SKM-1 (cell line): ENCODE data around the gene PRSS21.

Experiments
- DNase-seq: peaks from one replicate; lab custom pipeline; 2025; ENCODE audit not compliant: unreplicated experiment; lab: John Stamatoyannopoulos, UW

The PRSS21 gene

DNA sequence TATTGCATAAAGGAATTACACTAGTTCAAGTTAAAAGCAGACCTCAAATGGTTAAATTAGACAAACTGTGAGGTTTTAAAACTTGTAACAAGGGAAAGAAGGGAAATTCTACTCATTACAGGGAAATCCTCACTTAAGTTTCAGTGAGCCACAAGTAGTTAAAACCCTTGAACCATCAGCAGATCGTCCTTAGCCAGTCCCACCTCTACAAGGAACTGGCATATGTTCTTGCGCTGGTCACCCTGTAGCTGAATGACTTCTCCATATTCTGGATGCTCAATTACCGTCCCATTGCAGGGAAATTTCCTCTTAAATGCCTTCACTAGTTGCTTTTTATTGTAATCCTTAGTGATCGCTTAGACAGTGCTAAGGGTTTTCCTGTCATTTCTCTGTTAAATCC lies 5.5 kb downstream of the PRSS21 start:
- no peak for DNase-seq

DNA sequence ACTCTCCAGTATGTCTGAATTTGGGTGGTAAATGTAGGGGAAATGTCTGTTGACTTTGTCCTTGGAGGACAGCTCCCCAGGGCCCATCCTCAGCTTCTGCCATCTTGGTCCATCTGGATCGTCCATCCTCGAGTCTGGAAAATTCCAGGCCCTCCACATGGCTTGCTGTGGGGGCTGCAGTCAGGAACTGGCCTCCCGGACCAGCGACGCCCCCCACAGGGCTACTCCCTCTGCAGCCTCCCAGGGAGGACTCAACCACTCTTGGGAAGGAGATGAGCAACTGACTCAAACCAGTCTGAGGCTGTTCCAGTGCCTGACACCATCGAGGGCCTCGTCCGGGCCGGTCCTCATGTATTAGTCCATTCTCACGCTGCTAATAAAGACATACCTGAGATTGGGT lies 7.6 kb downstream of the PRSS21 start:
- no peak for DNase-seq

- no peak for DNase-seq
Measured at GRCh38 chr16:2825049-2825742, 8.2 kb downstream of the PRSS21 start.

- no peak for DNase-seq
Measured at GRCh38 chr16:2825906-2826305, 8.9 kb downstream of the PRSS21 start.

DNA sequence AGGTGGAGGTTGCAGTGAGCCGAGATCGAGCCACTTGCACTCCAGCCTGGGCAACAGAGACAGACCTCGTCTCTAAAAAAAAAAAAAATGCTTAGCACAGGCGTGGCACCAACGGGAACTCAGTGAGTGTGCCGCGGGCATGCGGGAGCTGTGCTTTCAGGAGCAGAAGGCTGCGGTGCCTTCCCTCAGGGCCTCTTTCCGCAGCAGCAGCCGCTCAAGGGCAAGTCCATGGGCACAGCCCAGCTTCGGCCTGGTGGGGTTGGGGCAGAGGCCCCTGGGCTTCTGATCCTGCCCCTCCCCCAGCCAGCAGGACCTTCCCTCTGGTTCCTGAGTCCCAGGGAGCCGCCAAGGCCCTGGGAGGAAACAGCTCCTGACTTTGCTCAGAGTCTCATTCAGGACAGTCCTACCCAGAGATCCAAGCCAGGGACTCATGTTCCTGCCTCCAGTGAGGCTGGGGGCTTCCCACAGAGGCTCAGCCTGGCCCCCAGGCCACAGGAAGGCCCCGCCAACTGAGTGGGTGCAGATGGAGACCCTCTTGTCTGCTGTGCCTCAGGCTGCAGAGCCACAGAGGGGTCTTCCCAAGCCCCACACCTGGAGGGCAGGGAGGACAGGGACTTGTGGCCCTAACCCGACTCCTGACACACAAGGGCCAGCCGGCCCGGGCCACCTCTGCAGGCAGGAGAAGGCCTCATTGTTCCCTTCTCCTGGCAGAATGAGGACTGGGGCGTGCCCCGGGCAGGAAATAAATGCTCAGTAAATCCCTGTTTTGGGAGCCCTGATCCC lies 9.7 kb downstream of the PRSS21 start:
- DNase-seq: no peak

- no peak for DNase-seq
Measured at GRCh38 chr16:2827374-2827791, 10.3 kb downstream of the PRSS21 start.

DNA sequence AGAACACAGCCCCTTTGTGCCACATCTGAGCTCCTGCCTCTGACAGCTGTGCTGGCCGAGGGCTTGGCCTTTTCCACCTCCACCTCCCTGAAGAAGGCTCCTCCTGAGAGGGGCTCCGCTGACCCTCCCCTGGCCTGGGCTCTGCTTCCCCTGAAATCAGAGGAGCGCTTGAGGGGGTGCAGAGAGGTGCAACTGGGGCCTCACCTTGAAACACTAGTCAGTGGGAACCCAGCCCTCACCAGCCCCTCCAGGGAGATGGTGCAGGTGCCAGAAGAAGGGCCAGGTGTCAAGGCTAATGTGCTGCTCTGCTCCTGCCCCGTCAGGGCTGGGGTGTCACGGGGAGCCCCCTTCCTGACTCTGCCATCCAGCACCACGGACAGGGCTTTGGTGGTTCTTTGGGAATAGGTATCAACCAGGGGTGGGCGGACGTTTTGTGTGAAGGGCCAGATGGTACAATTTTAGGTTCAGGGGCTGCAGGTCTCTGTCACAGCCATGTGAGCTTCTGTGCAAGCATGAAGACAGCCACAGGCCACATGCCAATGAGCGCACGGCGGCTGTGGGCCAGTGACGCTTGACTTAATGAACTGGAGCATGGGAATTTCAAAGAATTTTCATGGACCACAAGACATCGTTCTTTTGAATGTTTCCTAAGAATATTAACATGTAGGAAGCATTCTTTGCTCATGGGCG lies 10.9 kb downstream of the PRSS21 start:
- DNase-seq: no peak

DNA sequence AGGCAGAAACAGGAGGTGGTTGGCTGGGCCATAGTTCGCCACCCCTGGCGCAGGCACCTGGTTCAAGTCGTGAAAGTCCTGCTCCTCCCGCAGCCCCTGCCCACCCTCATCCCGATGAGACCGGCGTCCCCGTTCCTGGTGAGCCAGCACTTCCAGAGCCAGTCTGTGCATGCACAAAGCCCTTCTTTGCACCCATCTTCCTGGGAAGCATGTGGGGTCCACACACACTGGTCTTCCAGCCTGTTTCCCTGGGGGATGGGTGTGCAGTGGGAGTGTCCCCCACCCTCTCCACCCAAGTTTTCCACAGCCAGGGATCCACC lies 11.4 kb downstream of the PRSS21 start:
- DNase-seq: no peak

- no peak for DNase-seq
Measured at GRCh38 chr16:2828876-2829430, 11.9 kb downstream of the PRSS21 start.

GRCh38 chr16:2829501-2830354 lies 12.7 kb downstream of the PRSS21 start, which contains the start of gene ZG16B:
ZG16B (plus strand) TSS chr16:2830303; CDS start chr16:2830442, 139 bp downstream.
- no peak for DNase-seq

- no peak for DNase-seq
Measured at GRCh38 chr16:2830355-2830695, 13.3 kb downstream of the PRSS21 start.

- no peak for DNase-seq
Measured at GRCh38 chr16:2831203-2831602, 14.2 kb downstream of the PRSS21 start.

- no peak for DNase-seq
Measured at GRCh38 chr16:2833776-2834175, 16.7 kb downstream of the PRSS21 start.

GRCh38 chr16:2834968-2835367 lies 17.9 kb downstream of the PRSS21 start:
- DNase-seq: no peak

DNA sequence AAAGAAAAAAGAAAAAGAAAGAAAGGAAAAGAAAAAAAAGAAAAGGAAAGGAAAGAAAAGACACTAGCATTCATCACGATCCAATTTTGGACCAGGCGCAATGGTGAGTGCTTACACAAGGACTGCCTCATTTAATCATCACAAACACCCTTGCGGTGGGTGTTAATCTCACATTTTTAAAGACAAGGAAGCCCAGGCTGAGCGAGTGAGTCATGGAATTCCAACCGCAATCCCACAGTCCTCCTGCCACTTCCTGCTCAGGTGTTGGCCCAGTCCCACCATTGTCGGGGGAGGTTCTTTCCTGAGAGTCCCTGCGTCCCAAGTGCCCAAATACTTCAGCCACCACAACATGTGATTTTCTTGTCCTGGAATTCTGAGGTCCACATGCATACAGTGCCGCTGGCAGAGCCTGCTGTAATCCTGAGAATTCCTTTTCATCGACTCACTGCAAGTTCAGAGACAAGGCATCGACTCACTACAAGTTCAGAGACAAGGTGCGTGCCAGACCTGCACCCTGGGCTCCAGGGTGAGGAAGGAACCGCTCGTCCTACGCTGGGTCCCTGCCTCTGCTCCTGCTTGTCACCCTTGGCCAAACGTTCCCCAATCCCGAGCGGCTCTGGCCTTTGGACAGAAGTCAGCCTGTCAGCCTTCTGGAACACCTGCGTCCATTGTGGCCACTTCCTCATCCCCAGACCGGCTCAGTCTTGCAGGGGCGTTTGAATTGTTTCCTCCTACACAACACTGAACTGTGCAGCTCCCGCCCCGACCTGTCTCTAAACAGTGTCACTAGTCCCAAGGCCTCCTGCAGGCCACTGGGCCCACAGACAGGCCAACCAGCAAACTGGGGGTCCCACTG lies 18.8 kb downstream of the PRSS21 start:
- DNase-seq: no peak

- no peak for DNase-seq
Measured at GRCh38 chr16:2836646-2837508, 19.8 kb downstream of the PRSS21 start.

DNA sequence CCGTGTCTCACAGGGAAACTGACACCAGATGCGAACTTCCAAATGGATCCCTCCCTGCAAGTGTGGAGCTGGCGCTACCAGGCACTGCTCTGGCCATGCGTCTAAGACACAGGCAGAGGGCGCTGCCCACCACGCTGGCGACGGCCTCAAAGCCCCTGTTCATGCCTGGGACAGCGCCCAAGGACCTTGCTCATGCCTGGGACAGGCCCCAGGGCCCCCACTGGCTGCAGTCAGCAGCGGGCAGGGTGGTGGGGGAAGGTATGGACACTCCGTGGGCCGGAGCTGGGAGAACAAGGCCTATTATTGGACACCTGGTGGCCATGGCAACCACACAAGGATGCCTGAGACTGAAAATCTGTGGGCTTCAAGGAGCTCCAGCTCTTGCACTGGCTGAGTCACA lies 21.9 kb downstream of the PRSS21 start:
- peak; percentile 14 for DNase-seq

- DNase-seq: no peak
Measured at GRCh38 chr16:2839650-2840450, 22.8 kb downstream of the PRSS21 start.
